A549 (cell line): Measurements from ENCODE around the gene ACTG1. TPM values are rescaled to one million over a fixed set of nuclear protein-coding genes. Genes with fewer than 3 reads are reported as not detected.

Experiments
- ATAC-seq, 2 experiments: fragments of 200-7000 bp in 1 of 2; fragments of >200 bp in 1 of 2; cut with Nextera tagmentation in 1 of 2; cut with Tn5 transposase in 1 of 2; 3 replicates each; pipeline versions ENCODE4 v1.8.0 to v1.9.1; 2018 to 2020; ENCODE audit warnings: mild to moderate bottlenecking in 1 of 2, moderate library complexity in 1 of 2
- CTCF ChIA-PET: fragments of 300-600 bp; sonication (Branson Sonifier 250); formaldehyde crosslinking; extraction: SDS; loops from one replicate; lab custom pipeline; 2021; ENCODE audit warnings: antibody characterized with exemption, inconsistent platforms; lab: Yijun Ruan, JAX
- POLR2A ChIA-PET: fragments of 350-600 bp; formaldehyde crosslinking; extraction: SDS; loops from one replicate; lab custom pipeline; 2021; ENCODE audit warnings: antibody characterized with exemption, inconsistent platforms; lab: Yijun Ruan, JAX
- DNase-seq, 2 experiments: peaks; one replicate each; pipeline versions ENCODE4 v3.0.0 to v3.0.0-alpha.2; 2011 to 2016; ENCODE audit warnings: low read depth in 1 of 2, low spot score in 1 of 2
- FAIRE-seq: peaks from 2 replicates; lab custom pipeline; 2011; peaks lifted over from hg19 to GRCh38; lab: Jason Lieb, UNC
- H3K27ac ChIP-seq, 2 experiments: fragments of >200 bp; sonication (Bioruptor Twin); formaldehyde crosslinking; 3 replicates each; pipeline ENCODE4 v1.5.1; 2016 to 2017
- H3K4me1 ChIP-seq: fragments of >200 bp; sonication (Bioruptor Twin); formaldehyde crosslinking; 3 replicates; pipeline ENCODE4 v1.6.1; 2016
- H3K4me2 ChIP-seq: fragments of >200 bp; sonication (Bioruptor Twin); formaldehyde crosslinking; 3 replicates; pipeline ENCODE4 v1.6.1; 2016
- H3K4me3 ChIP-seq: fragments of >200 bp; sonication (Bioruptor Twin); formaldehyde crosslinking; 3 replicates; pipeline ENCODE4 v1.5.1; 2016
- H3K9me3 ChIP-seq: fragments of >200 bp; sonication (Bioruptor Twin); formaldehyde crosslinking; 3 replicates; pipeline ENCODE4 v1.6.1; 2016
- BCL3 ChIP-seq: fragments of >200 bp; sonication (Bioruptor Twin); formaldehyde crosslinking; IDR thresholded peaks from 3 replicates; pipeline ENCODE4 v1.6.1; 2016
- BHLHE40 ChIP-seq: IDR thresholded peaks from 2 replicates; pipeline ENCODE4 v1.6.1; 2012; ENCODE audit warnings: low read depth, low read length, inconsistent platforms
- E2F6 ChIP-seq: IDR thresholded peaks from 2 replicates; pipeline ENCODE4 v1.6.1; 2012; ENCODE audit warnings: low read depth, borderline replicate concordance
- EHMT2 ChIP-seq: fragments of 200-600 bp; sonication (generic); IDR thresholded peaks from 2 replicates; pipeline ENCODE4 v1.6.1; 2016; ENCODE audit warnings: antibody characterized with exemption, low read depth, mild to moderate bottlenecking, moderate library complexity
- FOSB ChIP-seq: fragments of 250-450 bp; sonication (Bioruptor Pico); IDR thresholded peaks from 2 replicates; pipeline ENCODE4 v1.5.0; 2020; ENCODE audit warnings: mild to moderate bottlenecking, moderate library complexity
- FOSL2 ChIP-seq, 2 experiments: fragments of 450-650 bp in 1 of 2; fragments of >200 bp in 1 of 2; sonication (Bioruptor Twin) in 1 of 2; formaldehyde crosslinking; IDR thresholded peaks; 2 replicates each; pipeline versions ENCODE4 v1.5.0 to v1.6.1; 2016 to 2020; ENCODE audit warnings: mild to moderate bottlenecking in 1 of 2, moderate library complexity in 1 of 2
- GATA3 ChIP-seq: IDR thresholded peaks from 2 replicates; pipeline ENCODE4 v1.6.1; 2012; ENCODE audit warnings: borderline replicate concordance
- HDAC2 ChIP-seq: fragments of 200-600 bp; sonication (generic); IDR thresholded peaks from 2 replicates; pipeline ENCODE4 v1.6.1; 2016
- HES2 ChIP-seq: fragments of >200 bp; sonication (Bioruptor Twin); formaldehyde crosslinking; IDR thresholded peaks from 2 replicates; pipeline ENCODE4 v1.6.1; 2016
- HOXB5 ChIP-seq: fragments of 250-450 bp; sonication (Bioruptor Pico); IDR thresholded peaks from 2 replicates; pipeline ENCODE4 v1.5.0; 2020; ENCODE audit warnings: mild to moderate bottlenecking, moderate library complexity
- JUN ChIP-seq, 2 experiments: fragments of >200 bp; sonication (Bioruptor Twin); formaldehyde crosslinking; IDR thresholded peaks; 2 replicates in 1 of 2; 3 replicates in 1 of 2; pipeline ENCODE4 v1.6.1; 2016 to 2017
- JUNB ChIP-seq: fragments of >200 bp; sonication (Bioruptor Twin); formaldehyde crosslinking; IDR thresholded peaks from 2 replicates; pipeline ENCODE4 v1.6.1; 2016
- KDM1A ChIP-seq: fragments of 200-600 bp; sonication (generic); IDR thresholded peaks from 2 replicates; pipeline ENCODE4 v1.6.1; 2016; ENCODE audit warnings: low read depth, mild to moderate bottlenecking
- KDM5A ChIP-seq: fragments of 200-600 bp; sonication (generic); IDR thresholded peaks from 2 replicates; pipeline ENCODE4 v1.6.1; 2016; ENCODE audit warnings: antibody characterized with exemption, mild to moderate bottlenecking
- MAX ChIP-seq: IDR thresholded peaks from 2 replicates; pipeline ENCODE4 v1.6.1; 2012
- NFE2L2 ChIP-seq: fragments of 150-350 bp; conservative IDR thresholded peaks from 2 replicates; pipeline ENCODE4 v1.6.1; 2014; ENCODE audit warnings: low read length
- NPAS2 ChIP-seq: fragments of 250-450 bp; sonication (Bioruptor Pico); IDR thresholded peaks from 2 replicates; pipeline ENCODE4 v1.8.0; 2022; ENCODE audit warnings: mild to moderate bottlenecking, moderate library complexity, borderline replicate concordance
- NR3C1 ChIP-seq: fragments of >200 bp; sonication (Bioruptor Twin); formaldehyde crosslinking; IDR thresholded peaks from 3 replicates; pipeline ENCODE4 v1.6.1; 2017
- PBX3 ChIP-seq: IDR thresholded peaks from 2 replicates; pipeline ENCODE4 v1.6.1; 2012
- PHF8 ChIP-seq: fragments of 200-600 bp; sonication (generic); IDR thresholded peaks from 2 replicates; pipeline ENCODE4 v1.6.1; 2016; ENCODE audit warnings: low read depth, mild to moderate bottlenecking, antibody characterized with exemption, moderate library complexity, borderline replicate concordance
- POLR2AphosphoS2 ChIP-seq: conservative IDR thresholded peaks from 2 replicates; pipeline ENCODE4 v1.6.1; 2012; ENCODE audit warnings: low read length, improper control_type of control experiment, inconsistent platforms
- RAD21 ChIP-seq, 2 experiments: fragments of >200 bp in 1 of 2; sonication (Bioruptor Twin) in 1 of 2; formaldehyde crosslinking in 1 of 2; IDR thresholded peaks in 1 of 2; conservative IDR thresholded peaks in 1 of 2; 2 replicates in 1 of 2; 3 replicates in 1 of 2; pipeline ENCODE4 v1.6.1; 2012 to 2018; ENCODE audit warnings: inconsistent platforms in 1 of 2
- RARB ChIP-seq: fragments of 250-450 bp; sonication (Bioruptor Pico); IDR thresholded peaks from 2 replicates; pipeline ENCODE4 v1.8.0; 2021; ENCODE audit warnings: mild to moderate bottlenecking, moderate library complexity
- TFCP2L1 ChIP-seq: fragments of 250-450 bp; sonication (Bioruptor Pico); IDR thresholded peaks from 2 replicates; pipeline ENCODE4 v1.5.0; 2021; ENCODE audit warnings: mild to moderate bottlenecking
- USF2 ChIP-seq: fragments of 450-650 bp; IDR thresholded peaks from 2 replicates; pipeline ENCODE4 v1.6.1; 2014; ENCODE audit warnings: antibody characterized with exemption
- WGBS: methylation state at CpG from one replicate; pipeline ENCODE4 v1.1.6; 2017; ENCODE audit errors: missing lambda C conversion rate; 5-methylcytosine and 5-hydroxymethylcytosine counted together
- polyA plus RNA-seq, 4 experiments: library from polyadenylated mRNA; depleted of rRNA in 3 of 4; stranded (reverse); fragments of >200 nt; fragmentation: RNase III in 1 of 4; extraction: RNeasy Plus Mini Kit Qiagen cat#74134 plus additional on column Dnase treatment in 1 of 4; gene quantifications; 2 replicates in 3 of 4; 3 replicates in 1 of 4; pipeline ENCODE4 v1.2.3, GENCODE V29; 2011 to 2017

ACTG1 gene
- polyA plus RNA-seq, 2 of the 4 experiments (the other 2 are of a cell fraction): 2,042 to 7,263 TPM

- Histone ChIP-seq H3K4me1 (peaks cover 67% of the 10 kb centered on the region), H3K4me2 (peak overlapping the region; percentile 58), H3K9me3 (no peaks in the 10 kb centered on the region), H3K4me3 (no peak overlapping the region), H3K27ac (peak overlapping the region; percentile 55 to 62)
- FAIRE-seq (no peak), DNase-seq (peak in 1 of 2 experiments; percentile 64), ATAC-seq (no peak)
- 64% methylated on average over 7 of the region's 9 CpGs for WGBS
- POLR2A ChIA-PET: interaction anchor here (0.7 to 0.8 kb wide), 2 partner anchors 10 to 45 kb away, joined by 3 to 5 read pairs; no protein-coding TSS in a partner anchor
- TF ChIP-seq FOSL2 (IDR thresholded peaks at IDR 0.05) (0 out of 2 replicates have a peak, but pooled peaks have one; percentile 29), FOSL2 (CRISPR knock-in tag; IDR thresholded peaks at IDR 0.05) (peak; percentile 65), NPAS2 (CRISPR knock-in tag) (no peak), MAX (peak; percentile 38; the same call in 1 of the 2 replicates), POLR2AphosphoS2 (peak; percentile 54; the same call in 1 of the 2 replicates), JUN (IDR thresholded peaks at IDR 0.05) (peak in 1 of 2 experiments; percentile 10; a peak in 1 of 5 replicates), GATA3 (peak; percentile 42), JUNB (peak; percentile 33; the same call in 1 of the 2 replicates), PHF8 (no peak)
- CTCF ChIA-PET: interaction anchor here (1.2 to 45.0 kb wide), 5 partner anchors 28 to 303 kb away, joined by 4 to 1604 read pairs (median 9); no protein-coding TSS in a partner anchor
Observed at GRCh38 chr17:81556175-81556691, 43.6 kb upstream of the ACTG1 start.

GRCh38 chr17:81553616-81554181 lies 41.1 kb upstream of the ACTG1 start:
- Histone ChIP-seq H3K27ac (peak overlapping the region; percentile 84 to 97), H3K4me3 (peak overlapping the region; percentile 86), H3K9me3 (no peaks in the 10 kb centered on the region), H3K4me2 (peak overlapping the region; percentile 93), H3K4me1 (peaks cover 51% of the 10 kb centered on the region)
- peak; percentile 33 to 47 for ATAC-seq
- DNase-seq: peak; percentile 71 to 85
- no peak for FAIRE-seq
- WGBS: 39% methylated on average over 24 of the region's 24 CpGs
- ChIA-PET CTCF (interaction anchor here (1.0 to 45.0 kb wide), 5 partner anchors 10 to 301 kb away, joined by 3 to 1604 read pairs (median 6); no protein-coding TSS in a partner anchor), POLR2A (interaction anchor here (0.7 kb wide), 1 partner anchor 13 kb away, joined by 5 read pairs; no protein-coding TSS in a partner anchor)
- TF ChIP-seq USF2 (peak; percentile 77), JUN (IDR thresholded peaks at IDR 0.05) (no peak), FOSL2 (IDR thresholded peaks at IDR 0.05) (no peak), FOSL2 (CRISPR knock-in tag; IDR thresholded peaks at IDR 0.05) (peak; percentile 55), GATA3 (no peak), NR3C1 (no peak), RAD21 (conservative IDR thresholded peaks at IDR 0.05 in 1 of 2, IDR thresholded peaks at IDR 0.05 in 1 of 2) (0 out of 5 replicates have a peak, but pooled peaks of 1 of the 2 experiments have one; percentile 8), RARB (no peak), EHMT2 (no peak), TFCP2L1 (CRISPR knock-in tag) (no peak), NPAS2 (CRISPR knock-in tag) (no peak), FOSB (CRISPR knock-in tag) (no peak), PBX3 (0 out of 2 replicates have a peak, but pooled peaks have one; percentile 19)

- ATAC-seq (peak; percentile 75 to 84), DNase-seq (peak; percentile 92 to 97), FAIRE-seq (no peak)
- CTCF ChIA-PET: interaction anchor here (0.9 to 45.0 kb wide), 11 partner anchors 10 to 300 kb away, joined by 3 to 1604 read pairs (median 6); partner anchors contain the start of gene BAHCC1
- Histone ChIP-seq H3K9me3 (no peaks in the 10 kb centered on the region), H3K27ac (peak overlapping the region; percentile 84 to 97), H3K4me3 (peak overlapping the region; percentile 86), H3K4me2 (peak overlapping the region; percentile 93), H3K4me1 (peaks cover 50% of the 10 kb centered on the region)
- WGBS: 2% methylated on average over 19 of the region's 19 CpGs
- POLR2A ChIA-PET: interaction anchor here (1.0 to 2.1 kb wide), 5 partner anchors 10 to 42 kb away, joined by 3 to 15 read pairs (median 7); partner anchors contain the start of gene ACTG1
- TF ChIP-seq JUN (IDR thresholded peaks at IDR 0.05) (no peak), GATA3 (no peak), HOXB5 (CRISPR knock-in tag) (no peak), HES2 (no peak), HDAC2 (no peak), RAD21 (conservative IDR thresholded peaks at IDR 0.05 in 1 of 2, IDR thresholded peaks at IDR 0.05 in 1 of 2) (peak in 1 of 2 experiments; percentile 23; a peak in 3 of 5 replicates), NPAS2 (CRISPR knock-in tag) (no peak), KDM1A (no peak), KDM5A (no peak), E2F6 (peak; percentile 46; the same call in 1 of the 2 replicates), FOSB (CRISPR knock-in tag) (no peak), NFE2L2 (no peak), BCL3 (0 out of 3 replicates have a peak, but pooled peaks have one; percentile 12), BHLHE40 (no peak)
Observed at GRCh38 chr17:81553018-81553615, 40.5 kb upstream of the ACTG1 start.
